Fibroblast of gingiva (primary cell): ENCODE measurements around the gene PRKAG2.

Source experiments
- DNase-seq: peaks from one replicate; pipeline ENCODE4 v3.0.0-alpha.2; 2011; ENCODE audit warnings: low read depth

The PRKAG2 gene

DNA sequence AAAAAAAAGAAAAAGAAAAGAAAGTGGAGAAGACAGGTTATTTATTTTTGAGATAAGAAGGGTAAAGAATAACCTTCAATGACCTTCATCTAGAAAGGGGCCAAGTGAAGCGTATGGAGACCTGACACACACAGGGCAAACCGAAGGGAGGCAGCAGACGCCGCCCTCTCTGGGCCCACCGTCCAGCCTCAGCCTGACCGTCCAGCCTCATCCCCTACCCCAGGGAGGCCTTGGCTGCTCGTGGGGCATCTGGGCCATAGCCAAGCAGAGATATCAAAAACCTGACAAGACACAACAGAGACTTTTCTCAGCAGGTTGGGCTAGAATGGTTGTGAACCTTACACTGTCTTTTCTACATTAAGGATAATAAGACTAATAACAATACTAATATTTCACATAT is 10.9 kb downstream of the PRKAG2 start:
- no peak for DNase-seq

DNA sequence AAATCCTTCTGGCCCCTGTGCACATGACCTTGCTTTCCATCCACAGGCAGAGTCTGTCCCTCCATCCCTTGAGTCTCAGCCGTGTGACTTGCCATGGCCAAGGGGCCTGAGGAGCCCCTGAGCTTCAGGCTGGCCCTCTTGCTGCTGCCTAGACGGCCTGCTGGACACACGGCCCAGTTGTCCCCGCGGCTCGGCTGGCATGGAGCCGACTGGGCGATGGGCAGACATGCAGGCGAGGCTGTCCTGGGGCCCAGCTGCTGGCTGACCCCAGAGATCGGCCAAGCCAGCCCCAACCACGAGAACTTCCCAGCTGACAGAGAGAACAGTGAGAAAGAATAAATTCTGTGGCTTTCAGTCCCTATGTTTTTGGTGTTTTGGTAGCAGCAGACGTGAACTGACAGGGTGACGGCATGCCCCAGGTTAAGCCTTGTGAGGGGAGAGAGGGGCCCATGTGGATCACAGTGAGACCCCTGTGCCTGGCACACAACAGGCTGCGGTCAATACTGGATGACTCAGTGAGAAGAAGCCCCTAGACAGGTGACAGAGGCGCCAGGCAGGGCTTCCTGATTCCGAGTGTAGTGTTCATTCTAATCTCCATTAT is 11.7 kb downstream of the PRKAG2 start:
- DNase-seq: no peak

DNA sequence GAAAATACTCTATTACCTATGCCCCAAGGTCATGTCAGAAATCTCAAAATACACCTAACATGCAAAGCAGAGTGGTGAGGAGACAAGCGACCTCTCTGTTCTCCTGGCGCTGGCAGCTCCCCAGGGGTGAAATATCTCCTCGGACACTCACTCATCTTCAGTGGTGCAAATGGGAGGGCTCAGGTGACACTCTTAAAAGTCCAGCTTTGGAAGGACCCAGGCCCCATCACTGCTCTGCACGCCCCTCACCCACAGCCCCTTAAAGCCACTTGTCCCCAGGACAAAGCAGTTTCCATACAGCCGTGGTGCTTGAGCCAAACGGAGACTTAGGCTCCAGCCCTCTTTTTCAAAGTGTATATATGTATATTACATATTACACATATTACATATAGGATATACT is 12.4 kb downstream of the PRKAG2 start:
- no peak for DNase-seq

DNA sequence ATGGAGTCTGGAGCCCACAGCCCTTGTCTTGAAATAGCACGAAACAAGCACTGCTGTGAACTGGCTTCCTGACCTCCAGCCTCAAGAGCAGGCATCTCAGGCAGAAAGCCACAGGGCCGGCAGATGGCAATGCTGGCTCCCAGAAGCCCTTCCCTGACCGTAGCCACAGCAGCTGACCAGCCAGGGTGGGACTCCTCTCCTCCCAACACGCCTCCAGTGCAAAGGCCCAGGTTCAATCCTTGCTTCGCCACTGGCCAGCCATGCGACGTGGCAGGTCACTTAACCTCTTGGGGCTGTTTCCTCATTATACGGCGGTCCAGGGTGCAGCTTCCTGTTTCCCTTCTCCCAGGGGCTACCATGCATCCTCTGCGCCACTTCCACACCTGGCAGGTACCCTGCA is 12.8 kb downstream of the PRKAG2 start:
- no peak for DNase-seq

- DNase-seq: no peak
Measured at GRCh38 chr7:151863386-151864079, 13.4 kb downstream of the PRKAG2 start.

GRCh38 chr7:151862606-151863381 is 14.1 kb downstream of the PRKAG2 start:
- DNase-seq: no peak

DNA sequence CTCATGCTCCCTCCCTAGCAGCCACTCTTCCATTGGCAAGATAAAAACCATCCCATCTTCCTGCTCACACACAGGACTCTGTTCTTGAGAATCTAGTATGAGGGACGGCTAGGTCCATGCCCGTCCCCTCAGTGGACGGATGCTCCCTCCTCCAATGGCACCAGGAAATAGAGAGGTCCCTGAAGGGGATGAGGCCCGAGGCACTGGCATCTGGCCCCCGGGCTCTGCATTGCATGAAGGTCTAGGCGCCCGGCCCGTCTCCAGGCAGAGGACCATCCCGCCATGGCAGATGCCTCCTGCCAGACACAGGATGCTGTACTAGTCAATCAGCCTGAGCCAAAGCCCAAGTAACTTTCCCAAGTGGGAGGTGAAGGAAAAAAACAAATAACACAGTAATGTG is 15.0 kb downstream of the PRKAG2 start:
- no peak for DNase-seq

- no peak for DNase-seq
Measured at GRCh38 chr7:151860771-151861170, 16.1 kb downstream of the PRKAG2 start.

DNA sequence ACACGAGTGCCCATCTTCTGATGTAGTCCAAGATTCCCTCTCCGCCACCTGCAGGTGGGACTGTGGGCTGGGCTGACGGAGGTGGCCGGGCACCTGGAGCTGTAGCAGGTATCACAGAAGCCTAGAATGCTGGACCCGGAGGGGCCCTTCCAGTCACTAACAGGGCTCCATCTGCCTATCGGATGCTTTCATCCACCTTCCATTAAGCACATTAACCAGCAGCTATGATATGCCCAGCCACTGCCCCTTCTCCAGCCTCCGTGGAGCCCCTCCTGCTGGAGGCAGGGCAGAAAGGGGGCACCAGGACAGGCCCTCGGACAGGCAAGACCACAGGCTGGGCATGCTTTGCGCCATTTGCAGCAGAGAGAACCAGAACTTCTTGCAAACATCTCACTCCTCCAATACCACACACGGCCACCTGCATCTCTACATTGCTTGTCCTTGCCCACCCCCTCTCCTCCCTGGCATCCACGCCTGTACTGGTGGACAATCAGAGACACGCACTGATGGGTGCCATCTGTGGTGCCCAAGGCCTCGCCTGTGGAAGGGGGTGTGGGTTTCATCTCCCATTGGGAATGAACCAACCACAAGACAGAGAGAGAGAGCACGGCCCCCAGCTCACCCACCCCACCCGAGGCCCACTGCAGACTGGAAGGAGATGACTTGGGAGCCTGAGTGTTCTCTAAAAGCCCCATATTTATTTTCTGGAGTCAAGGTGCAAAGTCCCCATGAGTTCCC is 16.8 kb downstream of the PRKAG2 start:
- no peak for DNase-seq

GRCh38 chr7:151859111-151859947 is 17.6 kb downstream of the PRKAG2 start:
- DNase-seq: no peak

DNA sequence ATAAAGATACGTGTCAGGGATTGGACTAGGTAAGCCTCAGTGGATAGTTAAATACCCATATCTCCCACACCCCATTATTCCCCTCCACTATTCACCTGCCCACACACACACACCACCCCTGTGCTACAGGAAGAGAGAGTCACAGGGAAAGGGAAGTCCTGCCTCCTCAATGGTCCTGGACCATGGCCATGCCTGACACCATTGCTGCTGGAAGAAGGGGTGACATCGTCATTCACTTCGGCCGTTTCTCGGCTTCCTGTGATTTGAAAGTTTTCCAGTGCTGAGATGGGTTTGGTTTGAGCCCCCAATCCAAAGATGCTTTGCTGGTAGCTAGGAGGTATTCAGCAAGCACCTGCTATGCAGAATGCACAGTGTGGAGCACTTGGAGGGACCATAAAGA is 18.5 kb downstream of the PRKAG2 start:
- no peak for DNase-seq

DNA sequence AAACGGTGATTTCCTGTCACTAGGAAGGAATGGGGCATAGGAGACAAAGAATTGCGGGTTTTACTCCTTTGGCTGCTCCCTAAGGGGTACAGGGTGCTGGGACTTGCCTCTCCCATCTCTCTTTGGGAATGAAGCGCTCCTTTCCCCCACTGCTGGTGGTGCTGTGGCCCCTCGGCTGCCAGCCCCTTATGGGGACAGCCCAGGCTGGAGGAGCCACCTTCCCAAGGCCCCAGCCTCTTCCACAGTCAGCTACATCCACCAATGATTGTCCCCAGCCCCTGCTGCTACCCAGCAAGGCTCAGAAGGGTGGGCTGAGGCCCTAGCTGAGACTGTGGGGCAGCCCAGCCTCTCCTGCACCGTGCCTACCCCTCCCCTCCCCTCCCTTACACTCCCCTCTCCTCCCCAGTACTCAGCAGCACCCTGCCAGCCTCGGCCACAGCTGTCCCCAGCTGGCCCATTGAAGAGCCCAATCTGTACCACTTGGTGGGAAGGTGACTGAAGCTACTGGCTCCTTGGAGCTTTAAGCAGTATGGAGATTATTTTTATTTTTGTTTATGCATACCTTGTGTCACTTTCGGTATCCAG is 19.0 kb downstream of the PRKAG2 start:
- no peak for DNase-seq

DNA sequence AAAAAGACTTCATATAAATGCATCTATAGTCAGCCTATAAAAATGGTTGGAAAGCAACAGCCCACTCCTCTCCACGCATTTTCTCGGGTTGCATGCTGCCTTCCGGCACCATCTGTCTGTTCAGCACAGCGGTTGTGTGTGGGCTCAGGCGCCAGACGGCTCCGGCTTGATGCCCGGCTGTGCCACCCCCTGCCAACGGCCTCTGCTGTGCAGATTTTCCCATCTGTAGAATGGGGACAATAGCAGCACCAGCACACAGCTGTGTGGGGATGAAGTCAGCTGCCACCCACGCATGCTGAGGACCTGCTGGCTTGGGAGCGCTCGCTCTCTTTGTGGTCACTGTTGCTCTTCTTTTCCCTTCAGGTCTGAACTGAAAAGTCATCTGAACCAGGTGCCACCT is 19.5 kb downstream of the PRKAG2 start:
- DNase-seq: no peak

- no peak for DNase-seq
Measured at GRCh38 chr7:151856516-151856915, 20.4 kb downstream of the PRKAG2 start.

DNA sequence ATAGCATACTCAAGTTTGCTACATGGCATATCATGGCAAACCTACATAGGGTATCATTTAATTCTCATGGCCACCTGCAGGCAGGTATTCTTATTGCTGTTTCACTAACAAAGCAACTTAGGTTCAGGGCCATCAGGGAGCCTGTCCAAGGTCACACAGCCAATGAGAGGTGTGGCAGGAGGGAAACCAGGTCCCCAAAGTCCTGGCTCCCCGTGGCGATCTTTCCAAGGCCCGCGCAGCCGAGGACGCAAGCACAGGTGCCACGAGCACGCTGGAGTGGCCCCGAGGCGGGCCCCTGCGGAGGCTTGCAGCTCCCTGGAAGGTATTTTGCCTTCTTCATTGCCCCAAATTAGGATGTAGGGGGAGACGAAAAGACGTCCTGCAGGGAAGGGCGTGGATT is 20.8 kb downstream of the PRKAG2 start:
- no peak for DNase-seq

GRCh38 chr7:151854720-151855071 is 22.2 kb downstream of the PRKAG2 start:
- DNase-seq: no peak

DNA sequence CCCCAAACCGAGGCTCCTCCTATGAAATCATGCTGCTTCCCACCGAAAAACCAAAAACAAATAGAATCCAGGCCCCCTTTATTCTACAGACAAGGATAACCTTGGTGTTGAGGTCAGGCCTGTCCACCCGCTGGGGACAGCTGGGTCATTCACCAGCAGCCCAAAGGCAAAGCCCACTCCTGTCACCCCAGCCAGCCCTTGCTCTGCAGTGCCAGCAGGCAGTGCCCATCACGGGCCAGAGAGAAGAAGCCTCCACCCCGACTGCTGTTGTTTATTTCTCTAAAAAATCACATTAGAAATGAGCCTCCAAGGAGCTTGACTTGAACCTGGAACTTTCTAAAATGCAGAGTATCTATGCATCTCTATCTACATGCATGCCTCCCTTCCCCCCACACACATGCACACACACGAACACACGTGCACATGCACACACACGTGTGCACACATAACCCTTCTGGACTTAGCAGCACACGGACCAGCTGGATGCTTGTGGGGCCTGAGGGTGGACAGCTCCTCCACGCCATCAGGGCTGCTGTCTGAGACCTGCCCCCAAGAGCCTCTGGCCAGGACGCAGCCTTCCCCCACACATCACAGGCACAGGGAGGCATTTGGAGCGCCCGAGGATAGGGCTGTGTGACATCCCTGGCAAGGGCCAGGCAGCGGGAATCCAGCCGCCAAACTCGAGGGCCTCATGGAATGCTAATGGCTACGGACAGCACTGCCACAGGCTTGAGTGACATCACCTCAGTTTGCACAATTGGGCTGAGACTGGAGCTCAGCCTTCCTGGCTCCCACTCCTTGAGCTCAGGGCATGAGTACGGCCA is 22.8 kb downstream of the PRKAG2 start:
- peak; percentile 13 for DNase-seq

- no peak for DNase-seq
Measured at GRCh38 chr7:151852486-151853396, 24.2 kb downstream of the PRKAG2 start.

- no peak for DNase-seq
Measured at GRCh38 chr7:151851782-151852181, 25.1 kb downstream of the PRKAG2 start.
